ENCODE results near the gene BMF.
"Not testable (repeated sequence)": the region's sequence is repeated elsewhere in the genome, so short reads cannot be mapped to it uniquely, and the experiment has no call there.

DNA sequence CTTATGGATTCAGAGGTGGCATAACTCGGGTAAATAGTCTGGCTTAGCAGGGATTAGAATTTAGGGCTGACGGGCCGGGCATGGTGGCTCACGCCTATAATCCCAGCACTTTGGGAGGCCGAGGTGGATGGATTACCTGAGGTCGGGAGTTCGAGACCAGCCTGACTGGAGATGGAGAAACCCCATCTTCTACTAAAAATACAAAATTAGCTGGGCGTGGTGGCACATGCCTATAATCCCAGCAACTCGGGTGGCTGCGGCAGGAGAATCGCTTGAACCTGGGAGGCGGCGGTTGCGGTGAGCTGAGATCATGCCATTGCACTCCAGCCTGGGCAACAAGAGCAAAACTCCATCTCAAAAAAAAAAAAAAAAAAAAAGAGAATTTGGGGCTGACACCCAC is 6.4 kb upstream of the BMF start:
- TF ChIP-seq, protein P1, sequence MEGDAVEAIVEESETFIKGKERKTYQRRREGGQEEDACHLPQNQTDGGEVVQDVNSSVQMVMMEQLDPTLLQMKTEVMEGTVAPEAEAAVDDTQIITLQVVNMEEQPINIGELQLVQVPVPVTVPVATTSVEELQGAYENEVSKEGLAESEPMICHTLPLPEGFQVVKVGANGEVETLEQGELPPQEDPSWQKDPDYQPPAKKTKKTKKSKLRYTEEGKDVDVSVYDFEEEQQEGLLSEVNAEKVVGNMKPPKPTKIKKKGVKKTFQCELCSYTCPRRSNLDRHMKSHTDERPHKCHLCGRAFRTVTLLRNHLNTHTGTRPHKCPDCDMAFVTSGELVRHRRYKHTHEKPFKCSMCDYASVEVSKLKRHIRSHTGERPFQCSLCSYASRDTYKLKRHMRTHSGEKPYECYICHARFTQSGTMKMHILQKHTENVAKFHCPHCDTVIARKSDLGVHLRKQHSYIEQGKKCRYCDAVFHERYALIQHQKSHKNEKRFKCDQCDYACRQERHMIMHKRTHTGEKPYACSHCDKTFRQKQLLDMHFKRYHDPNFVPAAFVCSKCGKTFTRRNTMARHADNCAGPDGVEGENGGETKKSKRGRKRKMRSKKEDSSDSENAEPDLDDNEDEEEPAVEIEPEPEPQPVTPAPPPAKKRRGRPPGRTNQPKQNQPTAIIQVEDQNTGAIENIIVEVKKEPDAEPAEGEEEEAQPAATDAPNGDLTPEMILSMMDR (IDR thresholded peaks at IDR 0.05): not testable (repeated sequence)
- not testable (repeated sequence) for TF ChIP-seq POLR2A, POLR2AphosphoS5 (IDR thresholded peaks at IDR 0.05)

Data from prostate gland (tissue), 2 donors.